Heart right ventricle (tissue), 16 donors: ENCODE measurements around the gene COPS4. TPM values are rescaled to one million over a fixed set of nuclear protein-coding genes. Genes with fewer than 3 reads are reported as not detected.
A peak's percentile ranks its signal among the peaks of the same experiment; 100 is the strongest.
"Not testable (repeated sequence)": the region's sequence is repeated elsewhere in the genome, so short reads cannot be mapped to it uniquely, and the experiment has no call there.

ENCODE experiments used
- ATAC-seq, 8 donors: fragments of 200-7000 bp; cut with Tn5 transposase; one replicate each; pipeline ENCODE4 v1.9.1; 2020; ENCODE audit warnings: mild to moderate bottlenecking in 8 of 8, moderate library complexity in 8 of 8, moderate number of reproducible peaks in 1 of 8
- DNase-seq, 2 donors: peaks; one replicate each; pipeline ENCODE4 v3.0.0-alpha.2; 2020
- H3K27ac ChIP-seq, 10 donors: fragments of 200-600 bp; sonication (generic) in 2 of 10; one replicate each; pipeline versions ENCODE4 v1.5.0 to v1.8.0; 2020 to 2022; ENCODE audit warnings: mild to moderate bottlenecking in 3 of 10
- H3K27me3 ChIP-seq, 7 donors: fragments of 200-600 bp; one replicate each; pipeline ENCODE4 v1.8.0; 2021 to 2022; ENCODE audit warnings: mild to moderate bottlenecking in 2 of 7
- H3K36me3 ChIP-seq, 9 donors: fragments of 200-600 bp; sonication (generic) in 1 of 9; one replicate each; pipeline versions ENCODE4 v1.5.0 to v1.8.0; 2020 to 2022; ENCODE audit warnings: mild to moderate bottlenecking in 2 of 9
- H3K4me1 ChIP-seq, 9 donors: fragments of 200-600 bp; sonication (generic) in 1 of 9; one replicate each; pipeline versions ENCODE4 v1.5.0 to v1.8.0; 2020 to 2022; ENCODE audit warnings: mild to moderate bottlenecking in 4 of 9
- H3K4me3 ChIP-seq, 10 donors: fragments of 200-600 bp; sonication (generic) in 2 of 10; one replicate each; pipeline versions ENCODE4 v1.5.0 to v1.8.0; 2020 to 2022; ENCODE audit warnings: mild to moderate bottlenecking in 7 of 10, moderate library complexity in 2 of 10
- H3K9me3 ChIP-seq, 11 donors: fragments of 200-600 bp in 10 of 11; sonication (generic) in 2 of 11; one replicate each; pipeline versions ENCODE4 v1.5.0 to v1.8.0; 2013 to 2022; ENCODE audit warnings: mild to moderate bottlenecking in 2 of 11, control low read depth in 1 of 11, moderate library complexity in 1 of 11
- WGBS, 2 donors: extraction: QIAGEN DNeasy Blood & Tissue Kit; methylation state at CpG; one replicate each; pipeline ENCODE4 v1.1.7; 2013; ENCODE audit warnings: inconsistent platforms in 1 of 2; 5-methylcytosine and 5-hydroxymethylcytosine counted together
- intact Hi-C, 10 donors: fragments of 100-400 bp; cut with DNase I; formaldehyde crosslinking; loops; one replicate each; pipeline versions ENCODE4 v1.11.1 to v1.14.2; 2022
- polyA plus RNA-seq, 2 donors: library from polyadenylated mRNA; stranded (reverse); fragments of 200-250 nt; gene quantifications; one replicate each; pipeline ENCODE4 v1.2.3, GENCODE V29; 2013
- total RNA-seq, 10 donors: library from RNA; stranded (reverse); fragmentation: NEBNext Ultra II Directional in 3 of 10; extraction: Animal tissue kit (Norgen Biotek cat#: 25700) in 3 of 10; gene quantifications; one replicate each; pipeline versions ENCODE4 v1.2.1 to v1.2.4, GENCODE V29; 2021 to 2023
- TF ChIP-seq, protein P1 (sequence below), 9 donors: fragments of 200-600 bp; sonication (generic) in 2 of 9; IDR thresholded peaks; one replicate each; pipeline versions ENCODE4 v1.5.0 to v1.8.0; 2021 to 2022; ENCODE audit warnings: antibody characterized with exemption in 9 of 9, mild to moderate bottlenecking in 5 of 9, moderate library complexity in 1 of 9
- donor health status: Arrhythmogenic right ventricular cardiomyopathy.
- donor health status: ischemic (EF 13 %, LVEDD 7.1; RV severe dilation, severe dysfunction).
- donor health status: healthy with polysubstance abuse.
- donor health status: DM: no; HTN: yes; CAD: no.
- donor health status: DM: no; HTN: no; CAD: no.
- donor health status: ischemic (EF 25% LVEDD 6.9; RV normal size, moderate dysfunction).
- donor health status: ischemic (EF 25% LVEDD 5.7; RV mildly dilated, moderate dysfunction).
- donor health status: healthy.
- donor health status: DM: yes; HTN: yes; CAD: no.
- donor health status: Ischemic cardiomyopathy.
- donor health status: ischemic (EF 35%, LVEDD 5.7; RV mildly dilated, moderate dysfunction).
- donor health status: nonischemic (EF 11% LVEDD 7.7; RV severe dilation, severe dysfunction).
- donor health status: DM: yes; HTN: yes; CAD: no.
- donor health status: PGD.
- donor health status: ischemic (EF 29% LVEDD 5.4; RV normal size, mild dysfunction).
- donor health status: nonischemic (EF 23%, LVEDD 6.1; RV moderate dilation, normal function).

COPS4 gene
- total and polyA plus RNA-seq, 12 donors = 12.5 to 65.1 (median 57.2) TPM

DNA sequence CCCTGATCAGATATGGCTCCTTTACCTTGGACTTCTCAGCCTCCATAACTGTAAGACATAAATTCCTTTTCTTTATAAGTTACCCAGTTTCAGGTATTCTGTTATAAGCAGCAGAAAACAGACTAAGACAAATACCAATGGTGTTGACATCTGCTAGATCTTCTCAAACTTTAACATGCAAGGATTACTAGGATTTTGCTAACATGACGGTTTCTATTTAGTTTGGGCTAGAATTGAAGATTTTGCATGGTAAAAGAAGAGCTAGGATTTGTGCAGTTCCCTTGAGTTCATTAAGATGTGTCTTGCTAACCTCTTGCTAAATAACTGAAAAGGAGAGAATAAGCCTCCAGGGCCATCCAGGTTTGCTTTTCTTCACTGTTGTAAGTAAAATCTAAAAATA is 5.3 kb upstream of the COPS4 start:
- TF ChIP-seq, protein P1, sequence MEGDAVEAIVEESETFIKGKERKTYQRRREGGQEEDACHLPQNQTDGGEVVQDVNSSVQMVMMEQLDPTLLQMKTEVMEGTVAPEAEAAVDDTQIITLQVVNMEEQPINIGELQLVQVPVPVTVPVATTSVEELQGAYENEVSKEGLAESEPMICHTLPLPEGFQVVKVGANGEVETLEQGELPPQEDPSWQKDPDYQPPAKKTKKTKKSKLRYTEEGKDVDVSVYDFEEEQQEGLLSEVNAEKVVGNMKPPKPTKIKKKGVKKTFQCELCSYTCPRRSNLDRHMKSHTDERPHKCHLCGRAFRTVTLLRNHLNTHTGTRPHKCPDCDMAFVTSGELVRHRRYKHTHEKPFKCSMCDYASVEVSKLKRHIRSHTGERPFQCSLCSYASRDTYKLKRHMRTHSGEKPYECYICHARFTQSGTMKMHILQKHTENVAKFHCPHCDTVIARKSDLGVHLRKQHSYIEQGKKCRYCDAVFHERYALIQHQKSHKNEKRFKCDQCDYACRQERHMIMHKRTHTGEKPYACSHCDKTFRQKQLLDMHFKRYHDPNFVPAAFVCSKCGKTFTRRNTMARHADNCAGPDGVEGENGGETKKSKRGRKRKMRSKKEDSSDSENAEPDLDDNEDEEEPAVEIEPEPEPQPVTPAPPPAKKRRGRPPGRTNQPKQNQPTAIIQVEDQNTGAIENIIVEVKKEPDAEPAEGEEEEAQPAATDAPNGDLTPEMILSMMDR (IDR thresholded peaks at IDR 0.05) = no peak
- no peak for DNase-seq

DNA sequence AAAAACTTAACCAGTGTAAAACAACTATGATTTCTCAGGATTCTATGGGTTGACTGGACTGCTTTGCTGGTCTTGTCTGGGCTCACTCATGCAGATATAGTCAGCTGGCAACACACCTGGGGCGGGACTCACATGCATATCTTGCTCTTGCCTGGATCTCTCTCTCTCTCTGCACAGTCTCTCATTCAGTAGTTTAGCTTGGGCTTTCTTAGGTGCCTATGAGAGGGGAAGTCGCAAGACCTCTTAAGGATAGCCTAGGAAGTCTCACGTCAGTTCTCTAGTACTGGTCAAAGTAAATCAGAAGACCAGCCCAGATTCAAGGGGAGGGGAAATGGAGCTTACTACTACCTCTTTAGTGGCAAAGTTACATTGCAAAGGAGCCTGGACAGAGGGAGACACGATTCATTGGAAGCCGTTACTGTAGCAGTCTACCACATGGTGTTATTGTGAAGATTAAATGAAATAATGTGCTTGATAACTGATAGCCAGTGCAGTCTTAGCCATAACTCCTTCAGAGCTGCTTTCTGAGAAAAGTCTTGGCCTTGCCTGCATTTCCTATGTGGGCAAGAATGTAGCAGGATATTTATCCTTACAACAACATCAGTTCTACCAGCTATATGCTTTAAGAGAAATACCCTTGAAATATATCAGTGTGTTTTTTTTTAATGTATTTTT is 2.1 kb downstream of the COPS4 start:
- H3K27ac ChIP-seq = peak overlapping the region in 1 of 10 donors; percentile 18
- no peaks in the 10 kb centered on the region for H3K9me3 ChIP-seq
- ATAC-seq (no peak), DNase-seq (no peak)
- H3K4me1 ChIP-seq = peaks cover 0 to 27% (median 22%) of the 10 kb centered on the region in 9 donors
- H3K36me3 ChIP-seq = peaks cover 0 to 9% (median 0%) of the 10 kb centered on the region in 9 donors
- H3K27me3 ChIP-seq = no peaks in the 10 kb centered on the region
- intact Hi-C loops = loop anchor here in 5 of 10 donors (2.0 to 10.0 kb wide), 5 partner anchors 24 to 665 kb away; partner anchors contain the start of genes SEC31A (in 4 of the 5), HNRNPD (in 2 of the 5), HELQ (in 1 of the 5) and MRPS18C (in 1 of the 5)
- peak overlapping the region in 1 of 10 donors; percentile 7 for H3K4me3 ChIP-seq
- TF ChIP-seq, protein P1 (IDR thresholded peaks at IDR 0.05) = no peak
- WGBS, 2 donors = 73 to 77% methylated on average over 5 of the region's 5 CpGs

More for the DNA sequence above, 5.3 kb upstream of the COPS4 start:
- Histone ChIP-seq H3K4me1 (no peaks in the 10 kb centered on the region), H3K9me3 (peaks cover 0 to 11% (median 0%) of the 10 kb centered on the region in 11 donors), H3K4me3 (no peak overlapping the region), H3K36me3 (no peaks in the 10 kb centered on the region), H3K27me3 (no peaks in the 10 kb centered on the region), H3K27ac (no peak overlapping the region)
- no peak for ATAC-seq
- 61 to 72% methylated on average over 1 of the region's 1 CpG for WGBS, 2 donors
- intact Hi-C loops = loop anchor here in 5 of 10 donors (10.0 kb wide), 4 partner anchors 125 to 655 kb away; partner anchors contain the start of genes SEC31A (in 4 of the 5), HELQ (in 1 of the 5), HNRNPD (in 1 of the 5) and MRPS18C (in 1 of the 5)

DNA sequence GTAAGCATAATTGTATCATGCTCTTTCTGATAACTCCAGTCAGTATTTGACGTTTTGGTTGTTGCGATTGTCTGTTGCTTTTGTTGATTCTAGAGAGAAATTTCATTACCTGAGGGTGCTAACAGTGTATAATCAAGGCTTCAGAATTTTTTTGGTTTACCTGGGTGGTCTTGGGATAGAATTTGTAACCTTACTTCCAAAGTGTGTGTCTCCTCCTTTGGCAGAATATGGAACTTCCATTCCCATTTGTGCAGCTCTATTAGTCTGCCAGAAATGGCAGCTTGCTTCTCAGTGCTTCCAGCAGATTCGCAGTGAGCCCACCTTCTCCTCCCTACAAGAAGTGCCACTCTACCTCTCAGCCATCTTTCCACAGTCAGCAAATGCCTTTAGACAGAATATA is 5.3 kb downstream of the COPS4 start:
- ATAC-seq (no peak), DNase-seq (no peak)
- H3K4me3 ChIP-seq = no peak overlapping the region
- H3K9me3 ChIP-seq = no peaks in the 10 kb centered on the region
- H3K27me3 ChIP-seq = no peaks in the 10 kb centered on the region
- peaks cover 0 to 35% (median 26%) of the 10 kb centered on the region in 9 donors for H3K4me1 ChIP-seq
- no peak overlapping the region for H3K27ac ChIP-seq
- intact Hi-C loops = loop anchor here in 1 of 10 donors (5.0 kb wide), 1 partner anchor 148 kb away; the partner anchor contains the start of gene SEC31A
- 85 to 89% methylated on average over 3 of the region's 3 CpGs for WGBS, 2 donors
- TF ChIP-seq, protein P1 (IDR thresholded peaks at IDR 0.05) = no peak
- H3K36me3 ChIP-seq = peaks cover 0 to 16% (median 0%) of the 10 kb centered on the region in 9 donors

DNA sequence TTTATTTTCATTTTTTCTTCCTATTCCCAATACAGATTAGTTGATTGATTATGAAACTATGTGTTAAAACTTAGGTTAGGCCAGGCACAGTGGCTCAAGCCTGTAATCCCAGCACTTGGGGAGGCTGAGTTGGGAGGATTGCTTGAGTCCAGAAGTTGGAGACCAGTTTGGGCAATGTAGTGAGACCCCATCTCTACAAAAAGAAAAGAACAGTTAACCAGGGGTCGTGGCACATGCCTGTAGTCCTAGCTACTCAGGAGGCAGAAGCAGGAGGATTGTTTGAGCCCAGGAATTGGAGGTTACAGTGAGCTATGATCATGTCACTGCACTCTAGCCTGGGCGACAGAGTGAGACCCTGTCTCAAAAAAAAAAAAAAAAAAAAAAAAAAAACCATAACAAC is 8.2 kb downstream of the COPS4 start:
- ATAC-seq, DNase-seq, H3K4me3 ChIP-seq, H3K27me3 ChIP-seq, H3K27ac ChIP-seq, H3K9me3 ChIP-seq: not testable (repeated sequence)
- Histone ChIP-seq H3K36me3 (peaks cover 0 to 42% (median 4%) of the 10 kb centered on the region in 9 donors), H3K4me1 (peaks cover 0 to 12% (median 5%) of the 10 kb centered on the region in 9 donors)
- WGBS, 2 donors = 90 to 97% methylated on average over 2 of the region's 2 CpGs
- intact Hi-C loops = loop anchor here in 1 of 10 donors (5.0 kb wide), 1 partner anchor 151 kb away; the partner anchor contains the start of gene SEC31A
